ENCODE data around the gene REXO5.

REXO5 gene

DNA sequence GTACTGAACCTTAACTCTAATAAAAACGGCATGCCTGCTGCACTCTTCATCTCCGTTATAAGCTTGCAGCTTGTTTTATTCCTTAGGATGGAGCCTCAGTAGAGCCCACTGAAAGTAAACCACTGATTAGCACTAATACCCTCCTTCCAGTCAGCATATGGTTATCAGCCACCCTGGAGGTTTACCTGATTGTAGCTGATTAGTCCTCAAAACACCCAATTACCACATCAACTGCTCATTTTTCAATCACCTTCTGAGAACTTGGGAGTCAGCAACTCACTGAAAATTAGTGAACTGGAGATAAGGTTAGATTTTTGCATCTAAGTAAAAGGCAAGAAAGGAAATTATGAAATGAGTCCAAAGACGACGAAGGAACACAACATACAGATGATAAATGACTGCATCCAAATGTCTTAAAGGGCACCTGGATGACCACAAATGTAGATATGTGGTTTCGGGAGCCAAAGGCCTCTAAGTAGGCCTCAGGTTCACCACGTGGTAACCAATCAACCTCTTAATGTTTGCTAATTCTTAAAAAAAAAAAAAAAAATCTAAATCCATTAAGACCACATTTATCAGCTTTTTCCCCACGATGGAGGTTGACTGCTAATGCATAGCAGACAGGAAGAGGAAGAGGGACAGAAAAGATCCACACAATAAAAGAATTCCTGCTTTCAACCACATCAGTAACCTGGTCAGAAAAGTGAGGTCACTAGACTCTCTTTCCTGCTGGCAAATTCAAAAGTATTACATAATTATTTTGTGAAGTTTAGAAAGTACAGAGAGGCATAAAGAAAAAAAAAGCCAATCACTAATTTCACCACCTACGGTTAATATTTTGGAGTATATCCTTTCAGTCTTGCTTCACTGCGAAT lies 65.9 kb downstream of the REXO5 start:
- DNase-seq (ENCODE audit: low read depth): no peak

DNA sequence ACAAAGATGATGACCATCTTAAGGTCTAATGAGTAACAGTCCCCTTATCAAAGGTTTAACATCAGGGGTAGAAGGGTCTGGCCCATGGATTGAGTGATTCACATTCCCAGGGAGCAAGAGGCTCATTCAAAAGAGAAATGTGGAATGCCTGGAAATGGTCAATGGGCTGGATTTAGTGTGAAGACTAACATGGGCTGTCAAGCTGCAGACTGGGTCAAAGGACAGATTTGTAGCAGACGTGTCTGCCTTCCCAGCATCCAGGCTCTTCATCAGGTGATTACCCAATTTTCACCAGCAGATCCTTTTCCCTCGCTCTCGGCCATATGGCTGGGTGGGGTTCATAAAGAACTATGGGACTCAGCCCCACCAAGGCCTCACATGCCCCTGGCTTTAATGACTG lies 67.0 kb downstream of the REXO5 start:
- DNase-seq (ENCODE audit: low read depth): no peak

DNA sequence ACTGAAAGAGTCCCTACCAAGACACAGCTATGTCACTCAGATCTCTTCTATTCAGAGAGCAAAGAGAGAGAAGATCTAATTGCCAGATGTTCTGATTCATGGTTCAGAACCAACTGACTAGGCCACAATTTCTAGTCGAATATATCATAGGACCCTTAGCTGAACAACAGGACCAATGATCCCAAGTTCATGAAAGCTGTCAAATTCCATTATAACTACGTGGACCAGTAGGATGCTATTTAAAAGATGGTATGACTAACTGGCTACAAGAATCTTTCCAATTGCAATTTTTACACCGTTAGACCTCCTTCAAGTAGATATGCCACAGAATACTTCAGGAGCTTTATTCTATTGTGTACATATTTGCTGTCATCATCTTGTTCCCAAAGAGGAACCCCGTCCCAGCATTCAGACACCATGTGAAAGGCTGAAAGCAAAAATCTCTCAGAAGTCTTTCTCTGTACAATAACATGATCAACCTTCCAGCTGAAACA lies 67.8 kb downstream of the REXO5 start:
- no peak for DNase-seq (ENCODE audit: low read depth)

DNA sequence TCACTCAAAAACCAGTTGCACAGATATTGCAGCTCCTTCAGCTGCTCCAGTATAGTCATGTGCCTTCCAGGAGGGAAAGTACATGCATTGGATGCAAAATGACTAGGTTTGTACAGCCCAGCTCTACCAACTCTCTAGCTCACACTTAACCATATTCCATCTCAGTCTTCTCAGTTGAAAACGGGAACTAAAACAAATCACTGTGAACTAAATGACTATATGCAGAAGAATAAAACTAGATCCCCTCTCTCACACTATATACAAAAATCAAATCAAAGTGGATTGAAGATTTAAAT lies 69.0 kb downstream of the REXO5 start:
- no peak for DNase-seq (ENCODE audit: low read depth)

DNA sequence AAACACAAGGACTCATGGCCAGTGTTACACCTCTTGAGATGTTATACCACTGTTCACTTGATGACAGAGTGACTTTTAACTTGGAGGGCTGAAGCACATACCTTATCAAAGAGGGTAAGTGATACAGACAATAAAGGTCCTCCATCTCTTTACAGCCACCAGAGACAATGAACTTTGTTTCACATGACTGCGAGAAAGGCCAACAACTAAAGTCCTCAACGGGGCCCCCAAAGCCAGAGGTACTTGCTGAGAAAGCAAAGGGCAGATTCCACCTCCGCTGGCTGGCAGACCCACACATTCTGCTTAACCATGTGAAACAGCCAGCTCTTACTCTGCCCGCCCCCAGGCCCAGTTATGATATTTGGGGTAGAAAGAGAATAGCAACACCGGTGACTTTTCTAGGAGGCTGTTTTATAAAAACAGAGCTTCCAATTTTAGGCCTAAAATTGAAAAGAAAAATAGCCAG lies 72.4 kb downstream of the REXO5 start:
- no peak for DNase-seq (ENCODE audit: low read depth)

DNA sequence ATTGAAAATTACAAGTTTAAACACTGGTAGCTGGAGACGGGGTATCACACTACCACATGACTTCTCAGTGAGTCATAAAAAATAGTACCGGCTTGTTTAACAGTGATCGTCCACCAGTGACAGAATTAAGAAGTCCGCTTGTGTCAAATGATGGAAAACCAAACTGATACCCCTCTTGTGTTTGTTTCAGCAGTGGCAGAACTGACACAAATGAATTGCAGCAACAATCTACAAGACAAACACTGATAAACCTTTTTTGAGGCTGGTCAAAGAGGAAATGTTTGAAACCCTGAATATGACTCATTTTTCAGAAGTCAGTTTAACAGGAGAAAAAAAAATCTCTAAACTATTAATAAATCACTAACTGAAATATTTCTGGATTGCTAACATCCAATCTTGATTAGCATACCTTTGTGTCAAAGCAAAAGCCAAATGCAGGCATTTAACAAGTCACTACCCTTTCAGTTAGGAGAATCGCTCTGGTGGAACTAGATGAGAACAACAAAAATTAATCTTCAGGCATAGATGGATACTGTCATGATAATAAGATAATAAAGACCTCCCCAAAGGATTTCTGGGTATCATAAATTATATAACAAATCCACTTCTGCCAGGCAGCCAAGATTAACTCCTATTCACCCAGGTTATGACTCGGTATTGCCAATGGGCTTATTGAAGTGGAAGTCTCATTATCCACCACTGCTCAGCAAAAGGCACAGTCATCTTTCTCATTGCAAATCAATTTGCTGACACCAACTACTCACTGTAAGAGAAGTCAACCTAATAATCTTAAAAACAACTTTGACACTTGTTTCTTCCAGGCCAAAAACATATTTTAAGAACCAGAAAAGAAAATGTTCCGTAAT lies 73.1 kb downstream of the REXO5 start:
- DNase-seq (ENCODE audit: low read depth): no peak

DNA sequence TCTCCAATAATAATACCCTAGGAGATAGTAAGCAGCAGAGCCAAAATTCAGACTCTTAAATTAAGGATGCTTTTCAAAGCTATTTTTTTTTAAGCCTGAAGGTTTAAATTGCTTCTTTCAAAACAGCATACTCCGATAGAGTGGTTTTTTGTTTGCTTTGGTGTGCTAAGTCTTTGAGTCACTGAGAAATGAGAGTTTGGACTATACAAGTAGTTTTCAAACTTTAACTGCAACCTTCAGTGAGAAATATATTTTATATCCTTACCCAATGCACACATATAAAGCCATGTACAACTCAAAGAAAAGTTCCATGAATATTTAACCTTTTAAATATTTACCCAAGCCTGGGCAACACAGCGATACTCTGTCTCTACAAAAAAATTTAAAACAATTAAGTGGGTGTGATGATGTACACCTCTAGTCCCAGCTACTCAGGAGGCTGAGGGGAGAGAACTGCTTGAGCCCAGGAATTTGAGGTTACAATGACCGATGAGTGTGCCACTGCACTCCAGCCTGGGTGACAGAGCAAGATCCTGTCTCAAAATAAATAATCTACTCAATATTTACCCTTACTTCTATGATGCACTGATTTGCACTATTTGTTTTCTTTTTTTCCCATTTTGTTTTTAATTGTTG lies 74.7 kb downstream of the REXO5 start:
- no peak for DNase-seq (ENCODE audit: low read depth)

DNA sequence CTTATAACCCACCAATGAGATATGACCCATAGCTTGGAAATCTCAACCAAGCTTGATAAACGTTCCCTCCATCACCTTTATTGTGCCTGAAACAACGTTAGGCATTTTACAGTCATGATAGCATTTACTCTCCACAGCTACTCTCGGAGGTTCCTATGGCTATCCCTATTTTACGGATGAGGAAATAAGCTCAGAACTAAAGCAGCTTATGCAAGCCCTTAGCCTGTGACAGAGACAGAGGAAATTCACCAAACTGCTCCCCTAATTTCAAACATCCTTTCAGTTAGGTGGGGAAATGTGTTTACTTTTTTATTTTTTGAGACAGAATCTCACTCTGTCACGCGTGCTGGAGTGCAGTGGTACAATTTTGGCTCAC lies 75.2 kb downstream of the REXO5 start:
- DNase-seq (ENCODE audit: low read depth): no peak

DNA sequence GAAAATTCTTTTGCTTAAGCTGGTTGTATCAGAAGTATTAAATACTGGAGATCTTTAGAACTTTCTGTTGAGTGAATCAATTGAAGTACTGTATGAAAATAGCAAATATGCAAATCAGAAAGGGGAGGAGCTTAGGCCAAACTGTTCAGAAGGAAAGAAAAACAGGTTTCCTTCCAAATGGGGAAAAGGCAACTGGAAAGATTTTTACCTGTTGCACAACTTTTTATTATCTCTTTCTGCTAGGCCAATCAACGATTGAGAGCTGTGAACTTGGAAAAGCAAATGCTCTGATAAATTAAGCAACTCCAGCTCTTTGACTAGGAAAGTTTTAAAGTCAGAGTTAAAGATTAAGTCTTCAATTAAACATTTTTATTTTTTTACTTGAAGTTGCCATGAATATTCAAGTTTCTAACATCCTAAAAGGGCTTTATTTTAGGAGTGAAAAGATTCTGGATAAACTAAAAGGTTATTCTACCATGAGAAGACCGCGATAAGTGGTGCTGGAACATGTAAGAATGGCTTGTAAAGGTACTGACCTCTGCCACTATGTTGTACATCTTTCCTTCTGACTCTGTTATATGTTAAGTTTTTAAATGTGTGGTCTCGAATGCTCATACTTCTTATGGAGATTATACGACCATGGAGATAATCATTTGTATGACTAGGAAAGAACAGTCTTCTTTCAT lies 77.4 kb downstream of the REXO5 start:
- DNase-seq (ENCODE audit: low read depth): no peak

DNA sequence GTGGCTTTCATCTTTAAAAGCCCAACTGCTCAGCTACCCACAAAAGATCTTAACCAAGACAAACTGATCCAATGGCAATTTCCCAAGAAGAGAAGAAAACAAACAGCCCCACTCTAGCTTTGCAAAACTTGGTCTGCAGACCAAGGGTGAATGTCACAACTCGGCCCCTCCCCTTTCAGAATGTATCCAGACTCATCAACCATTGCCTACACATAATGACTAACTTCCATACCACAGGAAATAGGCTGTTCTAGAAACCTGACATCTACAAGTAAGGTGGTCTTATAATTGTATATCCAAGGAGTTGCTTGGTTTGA lies 77.9 kb downstream of the REXO5 start:
- no peak for DNase-seq (ENCODE audit: low read depth)

DNA sequence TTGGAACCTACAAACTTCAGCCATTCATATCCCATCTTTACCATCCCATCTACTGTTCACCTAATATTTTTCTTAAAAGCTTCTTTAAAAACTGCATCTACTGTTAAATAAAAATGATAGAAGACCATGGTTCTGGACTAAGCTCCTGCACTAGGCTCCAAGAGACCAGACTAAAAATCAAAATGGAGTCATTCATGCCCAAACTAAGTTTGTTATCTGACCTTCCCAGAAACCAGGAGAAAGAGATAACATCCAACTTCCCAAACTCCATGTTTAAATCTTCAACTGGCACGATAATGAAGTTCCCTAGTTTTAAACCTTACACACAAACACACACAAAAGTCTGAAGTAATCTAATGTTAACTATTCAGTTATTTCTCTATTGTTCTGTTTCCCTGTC lies 80.0 kb downstream of the REXO5 start:
- no peak for DNase-seq (ENCODE audit: low read depth)

DNA sequence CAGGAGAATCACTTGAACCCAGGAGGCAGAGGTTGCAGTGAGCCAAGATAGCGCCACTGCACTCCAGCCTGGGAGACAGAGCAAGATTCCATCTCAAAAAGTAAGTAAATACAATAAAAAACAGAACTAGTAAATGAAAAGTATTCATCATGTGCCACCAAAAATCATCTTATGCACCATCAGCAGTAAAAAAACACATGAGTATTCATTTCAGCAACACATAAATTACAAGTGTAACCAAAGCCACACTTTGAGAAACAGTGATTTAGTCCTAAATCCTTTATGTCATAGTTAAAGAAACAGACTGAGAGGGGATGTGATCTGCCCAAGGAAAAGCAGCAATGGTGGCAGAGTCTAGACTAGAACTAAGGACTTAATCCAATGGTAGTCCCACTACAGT lies 80.9 kb downstream of the REXO5 start:
- DNase-seq (ENCODE audit: low read depth): no peak

DNA sequence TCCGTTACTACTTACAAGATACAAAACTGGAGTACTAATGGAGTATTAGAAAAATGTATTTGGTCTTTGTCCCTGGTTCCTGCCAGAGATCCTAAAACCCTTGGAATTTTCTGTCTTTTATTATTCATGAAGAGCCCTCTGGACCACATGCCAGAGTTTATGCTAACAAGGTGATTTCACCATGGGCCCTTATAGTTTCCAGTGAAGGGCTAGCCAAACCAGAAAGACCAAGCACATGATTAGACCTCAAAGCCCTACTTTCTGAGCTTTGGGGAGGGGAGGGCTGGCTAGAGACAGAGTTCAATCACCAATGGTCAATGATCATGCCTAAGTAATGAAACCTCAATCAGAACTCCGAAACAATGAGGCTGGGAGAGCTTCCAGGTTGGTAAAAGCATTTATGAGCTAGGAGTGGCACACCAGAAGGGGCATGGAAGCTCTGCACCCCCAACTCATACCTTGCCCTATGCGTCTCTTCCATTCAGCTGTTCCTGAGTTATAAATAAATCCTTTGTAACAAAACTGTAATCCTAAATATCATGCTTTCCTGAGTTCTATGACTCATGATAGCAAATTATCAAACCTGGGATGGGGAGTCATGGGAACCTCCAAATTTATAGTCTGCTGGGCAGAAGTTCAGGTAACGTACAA lies 83.4 kb downstream of the REXO5 start:
- DNase-seq (ENCODE audit: low read depth): no peak

DNA sequence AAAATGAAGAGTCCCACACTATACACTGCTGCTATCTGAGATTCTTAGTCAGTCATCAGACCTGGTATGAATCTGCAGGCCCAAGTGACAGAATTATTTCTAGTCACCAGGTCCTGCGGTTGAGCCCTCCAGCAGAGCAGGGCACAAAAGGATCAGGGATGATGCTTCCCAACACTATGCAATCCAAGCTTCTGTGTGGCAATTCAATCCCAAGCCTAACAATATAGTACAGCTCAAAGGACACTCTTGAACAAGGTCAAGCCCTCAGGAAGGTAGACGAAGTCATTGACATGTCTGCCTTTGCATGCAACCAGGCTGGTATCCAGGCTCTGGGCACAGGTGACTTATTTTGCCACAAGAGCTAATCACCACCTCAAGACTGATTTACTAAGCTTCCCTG lies 88.1 kb downstream of the REXO5 start:
- no peak for DNase-seq (ENCODE audit: low read depth)

DNA sequence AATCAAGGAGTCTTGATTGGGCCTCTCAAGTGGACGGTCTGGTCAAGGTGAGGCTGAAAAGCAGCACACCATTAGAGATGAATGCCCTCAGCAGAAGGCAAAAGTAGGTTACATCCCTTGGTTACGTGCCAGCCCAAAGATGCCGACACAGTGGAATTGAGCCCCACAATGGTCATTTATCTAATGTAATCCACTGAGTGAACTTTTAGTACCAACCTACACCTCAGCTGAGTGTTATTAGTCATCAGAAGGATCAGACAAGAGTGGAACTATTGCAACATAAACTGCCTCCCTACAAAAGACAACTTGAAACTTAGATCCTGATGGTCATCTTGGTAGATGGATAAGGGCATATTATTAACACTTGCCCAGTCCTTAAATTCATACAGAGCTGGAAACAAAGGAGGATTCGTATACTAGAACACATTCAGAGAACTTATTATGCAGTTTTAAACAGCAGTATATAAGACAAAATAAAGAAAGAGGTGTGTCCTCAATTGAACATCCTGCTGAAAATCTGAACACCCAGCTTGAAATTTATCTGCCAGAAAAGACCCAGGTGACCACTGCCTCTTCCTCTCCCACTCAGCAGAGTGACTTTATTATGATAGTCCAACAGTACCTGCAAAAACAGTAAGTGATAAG lies 91.0 kb downstream of the REXO5 start:
- DNase-seq (ENCODE audit: low read depth): no peak

DNA sequence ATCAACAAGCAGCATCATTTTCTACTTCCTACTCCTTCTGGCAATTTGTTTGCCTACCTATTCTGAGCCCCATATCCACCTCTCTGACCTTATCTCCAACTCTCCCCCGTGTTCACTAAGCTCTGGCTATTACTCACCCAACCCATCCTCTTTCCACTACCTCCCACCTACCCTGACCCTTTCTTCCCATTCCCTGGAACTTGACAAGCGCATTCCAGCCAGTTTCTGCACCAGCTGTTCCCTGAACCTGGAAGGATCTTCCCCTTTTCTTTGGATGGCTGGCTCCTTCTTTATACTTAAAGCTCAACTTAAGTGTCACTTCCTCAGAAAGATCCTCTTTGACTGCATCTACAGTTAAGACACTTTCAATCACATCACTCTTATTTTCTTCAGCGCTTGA lies 91.6 kb downstream of the REXO5 start:
- no peak for DNase-seq (ENCODE audit: low read depth)

DNA sequence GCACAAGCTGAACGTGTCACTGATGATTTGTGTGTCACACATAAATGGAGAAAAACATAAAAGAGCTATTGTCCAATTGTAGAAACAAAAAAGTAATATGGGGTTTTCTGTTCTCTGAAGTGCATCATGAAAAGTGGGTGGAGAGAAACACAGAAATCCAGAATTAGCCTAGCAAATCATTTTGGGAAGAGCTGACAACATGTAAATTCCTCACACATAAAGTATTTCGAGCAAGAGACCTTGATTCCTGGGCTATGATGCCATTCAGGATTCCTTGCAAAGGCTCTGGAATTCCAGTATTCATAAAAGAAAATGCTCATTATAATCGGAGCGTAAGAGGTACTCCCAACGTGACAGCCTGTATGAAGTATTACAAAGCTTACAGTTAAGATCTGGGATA lies 92.7 kb downstream of the REXO5 start:
- no peak for DNase-seq (ENCODE audit: low read depth)
